ENCODE data around the gene SMC5.
"Not testable (repeated sequence)": the region's sequence is repeated elsewhere in the genome, so short reads cannot be mapped to it uniquely, and the experiment has no call there.

SMC5 gene

DNA sequence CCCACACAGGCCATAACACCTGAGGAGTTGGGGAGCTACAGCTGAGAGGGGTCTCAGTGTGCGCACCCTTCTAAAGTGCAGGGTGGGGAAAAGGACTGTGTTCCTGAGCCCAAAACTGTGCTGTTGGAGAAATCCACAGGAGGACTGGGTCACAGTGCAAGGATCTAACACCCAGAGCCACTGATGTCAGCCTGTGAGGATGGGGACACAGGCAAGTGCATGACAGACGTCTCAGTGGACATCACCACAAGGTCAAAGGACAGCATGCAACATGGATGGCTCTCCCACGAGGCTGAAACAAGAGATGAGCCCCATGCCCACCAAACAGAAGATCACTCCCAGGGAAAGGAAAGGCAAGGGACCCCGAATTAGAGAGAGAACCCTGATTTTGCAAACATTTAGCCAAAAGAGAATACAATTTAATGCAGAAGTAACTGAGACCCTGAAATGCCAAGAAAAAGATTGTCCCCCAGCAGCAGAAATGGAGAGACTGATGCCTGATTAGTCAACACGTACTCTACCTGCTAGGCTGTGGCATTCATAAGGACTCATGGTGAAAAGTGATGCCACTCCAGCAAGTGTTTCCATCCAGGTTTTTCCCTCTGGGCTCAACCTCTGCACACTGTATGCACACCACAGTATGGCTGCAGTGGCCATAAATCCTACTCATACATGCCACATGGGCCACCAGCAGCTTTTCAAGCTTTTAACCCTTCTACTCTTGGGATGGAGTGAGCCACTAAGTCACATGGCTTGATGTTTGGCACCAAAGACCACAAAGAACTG lies 141.5 kb downstream of the SMC5 start:
- FAIRE-seq: no peak
- DNase-seq (ENCODE audit: extremely low spot score, insufficient read length, low read depth): no peak

DNA sequence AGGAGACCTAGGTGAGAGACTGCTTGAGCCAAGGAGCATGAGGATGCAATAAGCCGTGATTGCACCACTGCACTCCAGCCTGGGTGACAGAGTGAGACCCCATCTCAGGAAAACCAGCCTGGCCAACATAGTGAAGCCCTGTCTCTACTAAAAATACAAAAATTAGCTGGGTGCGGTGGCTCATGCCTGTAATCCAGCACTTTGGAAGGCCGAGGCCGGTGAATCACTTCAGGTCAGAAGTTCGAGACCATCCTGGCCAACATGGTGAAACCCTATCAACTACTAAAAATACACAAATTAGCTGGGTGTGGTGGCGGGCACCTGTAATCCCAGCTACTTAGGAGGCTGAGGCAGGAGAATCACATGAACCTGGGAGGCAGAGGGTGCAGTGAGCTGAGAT lies 142.5 kb downstream of the SMC5 start:
- FAIRE-seq; DNase-seq (ENCODE audit: extremely low spot score, insufficient read length, low read depth): not testable (repeated sequence)

DNA sequence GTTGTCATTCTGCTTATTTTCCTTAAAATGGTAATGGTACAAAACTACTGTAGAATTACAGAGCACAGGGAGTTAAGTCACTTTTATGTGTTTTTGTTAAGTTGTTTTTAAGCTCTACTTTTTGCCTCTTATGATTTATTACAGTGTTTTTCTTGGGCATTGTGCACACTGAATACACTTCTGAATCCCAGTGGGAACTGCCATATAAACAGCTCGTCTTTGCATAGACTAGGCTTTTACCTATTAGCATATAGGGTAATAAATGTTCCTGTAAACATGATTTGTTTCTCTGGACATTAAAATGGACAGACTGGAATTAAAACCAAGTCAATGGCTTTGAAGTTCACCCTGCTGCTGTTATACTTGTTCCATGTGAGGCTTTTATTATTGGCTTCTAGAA lies 143.4 kb downstream of the SMC5 start:
- no peak for DNase-seq (ENCODE audit: extremely low spot score, insufficient read length, low read depth)
- no peak for FAIRE-seq

DNA sequence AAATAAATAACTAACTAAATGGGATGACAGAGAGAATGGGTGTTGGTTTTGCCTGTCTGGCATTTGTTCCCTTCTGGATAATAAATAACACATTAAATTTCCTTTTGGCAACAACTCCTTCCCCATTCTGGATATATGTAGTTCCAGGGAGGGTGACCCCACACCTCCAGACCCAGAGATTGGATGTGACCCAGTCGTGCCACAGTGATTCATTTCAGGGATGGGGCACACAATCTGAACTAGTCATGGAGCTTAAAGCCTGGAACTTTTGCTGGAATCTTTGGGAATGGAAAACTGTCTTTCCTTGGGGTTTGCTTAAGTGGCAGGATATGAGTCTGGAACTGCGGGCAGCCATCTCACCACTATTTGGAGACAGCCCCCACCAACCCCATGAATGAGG lies 144.4 kb downstream of the SMC5 start:
- no peak for FAIRE-seq
- no peak for DNase-seq (ENCODE audit: extremely low spot score, insufficient read length, low read depth)

DNA sequence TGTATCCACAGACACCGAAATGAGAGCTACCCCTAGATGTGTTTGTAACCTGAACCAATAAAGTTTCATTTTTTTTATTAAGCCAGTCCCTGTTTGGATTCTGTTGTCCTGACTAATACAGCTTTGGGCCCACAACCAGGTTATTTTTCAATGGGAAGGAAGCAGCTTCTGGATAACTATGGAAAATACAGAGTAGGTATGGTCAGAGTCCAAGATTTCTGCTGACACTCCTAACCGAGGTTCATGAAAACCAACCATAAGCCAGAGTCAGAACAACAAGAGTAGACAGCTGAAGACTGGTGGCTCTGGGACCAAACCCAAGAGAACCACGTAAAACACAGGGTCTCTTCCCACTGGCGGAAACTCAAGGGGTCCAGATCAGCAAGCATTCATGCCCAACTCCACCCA lies 144.8 kb downstream of the SMC5 start:
- DNase-seq (ENCODE audit: extremely low spot score, insufficient read length, low read depth) (no peak), FAIRE-seq (no peak)

DNA sequence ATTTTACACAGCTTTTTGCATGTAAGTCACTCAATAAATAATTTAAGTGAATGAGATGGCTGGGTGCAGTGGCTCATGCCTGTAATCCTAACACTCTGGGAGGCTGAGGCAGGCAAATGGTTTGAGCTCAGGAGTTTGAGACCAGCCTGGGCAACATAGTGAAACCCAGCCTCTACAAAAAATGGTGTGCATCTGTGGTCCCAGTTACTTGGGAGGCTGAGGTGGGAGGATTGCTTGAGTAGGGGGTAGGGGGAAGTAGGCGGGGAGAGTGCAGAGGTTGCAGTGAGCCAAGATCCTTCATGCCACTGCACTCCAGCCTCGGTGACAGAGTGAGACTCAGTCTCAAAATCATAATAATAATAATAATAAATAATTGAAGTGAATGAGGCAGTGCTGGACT lies 145.5 kb downstream of the SMC5 start:
- FAIRE-seq (no peak), DNase-seq (ENCODE audit: extremely low spot score, insufficient read length, low read depth) (no peak)

All from GM18507 (cell line).